GM21381 (cell line): ENCODE results near the gene PTPDC1.

Experiments used
- ATAC-seq: cut with Tn5 transposase; IDR thresholded peaks from one replicate; pipeline ENCODE4 v1.9.1; 2021; ENCODE audit warnings: mild to moderate bottlenecking, moderate library complexity; ENCODE audit not compliant: unreplicated experiment

PTPDC1 gene, protein sequence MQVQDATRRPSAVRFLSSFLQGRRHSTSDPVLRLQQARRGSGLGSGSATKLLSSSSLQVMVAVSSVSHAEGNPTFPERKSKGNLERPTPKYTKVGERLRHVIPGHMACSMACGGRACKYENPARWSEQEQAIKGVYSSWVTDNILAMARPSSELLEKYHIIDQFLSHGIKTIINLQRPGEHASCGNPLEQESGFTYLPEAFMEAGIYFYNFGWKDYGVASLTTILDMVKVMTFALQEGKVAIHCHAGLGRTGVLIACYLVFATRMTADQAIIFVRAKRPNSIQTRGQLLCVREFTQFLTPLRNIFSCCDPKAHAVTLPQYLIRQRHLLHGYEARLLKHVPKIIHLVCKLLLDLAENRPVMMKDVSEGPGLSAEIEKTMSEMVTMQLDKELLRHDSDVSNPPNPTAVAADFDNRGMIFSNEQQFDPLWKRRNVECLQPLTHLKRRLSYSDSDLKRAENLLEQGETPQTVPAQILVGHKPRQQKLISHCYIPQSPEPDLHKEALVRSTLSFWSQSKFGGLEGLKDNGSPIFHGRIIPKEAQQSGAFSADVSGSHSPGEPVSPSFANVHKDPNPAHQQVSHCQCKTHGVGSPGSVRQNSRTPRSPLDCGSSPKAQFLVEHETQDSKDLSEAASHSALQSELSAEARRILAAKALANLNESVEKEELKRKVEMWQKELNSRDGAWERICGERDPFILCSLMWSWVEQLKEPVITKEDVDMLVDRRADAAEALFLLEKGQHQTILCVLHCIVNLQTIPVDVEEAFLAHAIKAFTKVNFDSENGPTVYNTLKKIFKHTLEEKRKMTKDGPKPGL

DNA sequence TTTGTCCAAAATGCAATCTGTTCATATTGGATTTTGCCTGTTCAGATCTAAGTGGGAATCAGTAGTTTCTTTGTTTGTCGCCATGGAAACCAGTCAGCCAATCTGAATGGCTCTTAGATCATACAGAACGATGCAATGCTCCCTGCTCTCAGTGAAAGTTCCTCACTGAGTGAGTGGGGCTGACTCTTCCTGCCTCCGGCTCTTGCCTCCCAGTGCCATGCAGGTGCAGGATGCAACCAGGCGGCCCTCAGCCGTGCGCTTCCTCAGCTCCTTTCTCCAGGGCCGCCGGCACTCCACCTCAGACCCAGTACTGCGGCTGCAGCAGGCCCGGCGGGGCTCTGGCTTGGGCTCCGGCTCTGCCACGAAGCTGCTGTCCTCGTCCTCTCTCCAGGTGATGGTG is at the start of gene PTPDC1:
Gene PTPDC1, plus strand, starts transcription at position 151 of the 400 bp plus-strand sequence. Its CDS starts 67 bp downstream, at position 218.
- no peak for ATAC-seq

DNA sequence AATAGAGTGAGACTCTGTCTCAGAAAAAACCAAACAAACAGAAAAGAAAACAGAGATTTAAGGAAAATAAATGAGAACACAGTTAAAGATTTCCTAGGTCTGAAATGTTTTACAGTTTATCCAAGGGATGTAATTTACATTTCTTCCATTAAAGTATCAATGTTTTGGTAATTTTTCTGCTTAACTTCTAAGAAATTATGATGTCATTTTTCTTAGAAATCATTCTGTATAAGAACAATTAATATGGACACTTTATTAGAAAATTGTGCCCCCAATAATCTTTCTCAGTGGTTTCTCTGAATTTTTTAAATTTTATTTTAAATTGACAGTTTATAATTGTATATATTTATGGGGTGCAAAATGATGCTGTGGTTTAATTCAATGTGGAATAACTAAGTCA is 49.8 kb upstream of the PTPDC1 start:
- no peak for ATAC-seq

DNA sequence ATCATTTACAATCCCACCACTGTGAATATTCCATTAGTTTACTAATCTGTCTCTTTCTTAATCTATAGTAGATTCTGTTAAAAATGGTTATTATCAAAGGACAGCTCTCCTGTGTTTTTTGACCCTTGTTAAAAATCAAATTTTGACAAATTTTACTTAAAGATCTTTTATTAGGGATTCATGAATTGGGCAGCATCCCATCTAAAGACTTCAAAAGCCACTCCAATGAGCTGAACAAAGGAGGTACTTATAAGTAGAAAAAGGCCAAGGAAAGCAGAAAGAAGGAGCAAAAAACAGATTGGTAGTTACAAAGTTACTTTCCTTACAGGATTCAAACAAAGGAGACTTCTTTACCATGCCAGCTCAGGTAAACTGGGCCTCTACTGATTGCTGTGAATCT is 44.5 kb upstream of the PTPDC1 start:
- ATAC-seq, result no peak

DNA sequence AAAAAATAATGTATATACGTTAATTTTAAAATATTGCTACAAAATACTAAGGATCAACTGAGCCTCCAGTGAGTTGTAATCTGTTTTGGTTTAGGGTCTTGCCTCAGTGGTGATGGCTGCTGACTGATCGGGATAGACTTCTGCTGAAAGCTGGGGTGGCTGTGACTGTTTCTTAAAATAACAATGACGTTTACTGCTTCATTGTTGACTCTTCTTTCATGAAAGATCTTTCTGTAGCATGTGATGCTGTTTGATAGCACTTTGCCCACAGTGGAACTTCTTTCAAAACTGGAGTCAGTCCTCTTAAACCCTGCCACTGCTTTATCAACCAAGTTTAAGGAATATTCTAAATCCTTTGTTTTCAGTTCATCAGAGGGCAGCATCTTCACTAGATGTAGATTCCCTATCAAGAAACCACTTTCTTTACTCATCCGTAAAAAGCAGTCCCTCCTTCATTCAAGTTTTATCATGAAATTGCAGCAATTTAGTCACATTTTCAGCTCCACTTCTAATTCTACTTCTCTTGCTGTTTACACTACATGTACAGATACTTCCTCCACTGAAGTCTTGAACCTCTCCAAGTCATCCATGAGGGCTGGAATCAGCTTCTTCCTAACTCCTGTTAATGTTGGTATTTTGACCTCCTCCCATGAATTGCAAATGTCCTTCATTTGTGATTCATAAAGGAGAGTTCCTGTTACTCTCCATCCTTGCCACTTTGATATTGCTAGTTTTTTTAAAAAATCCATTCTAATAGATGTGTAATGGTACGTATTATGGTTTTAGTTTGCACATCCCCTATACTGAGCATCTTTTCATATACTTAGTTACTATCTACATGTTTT is 41.5 kb upstream of the PTPDC1 start:
- ATAC-seq, result no peak

DNA sequence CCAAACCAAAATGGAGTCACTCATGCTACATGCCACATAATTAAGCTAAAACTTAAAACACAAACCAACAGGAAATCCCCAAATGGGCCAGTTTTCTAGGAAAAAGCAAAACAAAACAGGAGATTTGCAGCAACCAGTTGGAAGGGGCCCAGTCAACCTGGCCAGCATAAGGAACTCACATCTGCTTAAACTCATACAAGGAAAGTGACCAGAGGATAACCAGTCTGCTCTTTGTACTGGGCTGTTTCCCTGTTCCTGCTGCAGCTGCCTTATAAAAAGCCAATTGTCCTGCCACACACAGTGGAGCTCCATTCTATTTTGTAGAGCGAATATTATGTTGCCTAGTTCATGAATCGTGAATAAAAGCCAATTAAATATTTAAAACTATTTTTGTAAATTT is 29.5 kb upstream of the PTPDC1 start:
- ATAC-seq, result no peak

DNA sequence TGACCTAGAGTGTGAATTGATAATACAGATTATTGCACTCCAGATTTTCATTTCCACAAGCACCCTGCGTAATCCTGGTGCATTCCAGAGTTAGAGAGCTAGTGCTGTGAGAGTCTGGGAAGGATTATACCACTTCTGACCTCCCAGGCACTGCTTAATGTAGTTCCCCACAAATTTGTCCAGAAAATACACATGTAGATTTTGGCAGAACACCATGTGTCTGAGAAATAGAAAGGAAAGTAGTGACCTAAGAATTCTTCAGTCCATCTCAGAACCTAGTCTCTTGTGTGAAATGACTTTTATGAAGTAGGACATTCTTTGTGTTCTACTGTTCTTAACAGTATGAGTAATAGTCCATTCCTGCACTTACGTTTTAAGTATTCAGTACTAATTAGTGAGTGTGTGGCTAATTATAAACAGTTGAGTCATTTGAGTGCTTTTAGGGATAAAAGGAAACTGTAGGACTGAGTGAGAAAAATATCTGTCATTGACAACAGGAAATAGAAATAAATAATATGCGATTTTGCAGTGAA is 27.8 kb upstream of the PTPDC1 start:
- no peak for ATAC-seq

DNA sequence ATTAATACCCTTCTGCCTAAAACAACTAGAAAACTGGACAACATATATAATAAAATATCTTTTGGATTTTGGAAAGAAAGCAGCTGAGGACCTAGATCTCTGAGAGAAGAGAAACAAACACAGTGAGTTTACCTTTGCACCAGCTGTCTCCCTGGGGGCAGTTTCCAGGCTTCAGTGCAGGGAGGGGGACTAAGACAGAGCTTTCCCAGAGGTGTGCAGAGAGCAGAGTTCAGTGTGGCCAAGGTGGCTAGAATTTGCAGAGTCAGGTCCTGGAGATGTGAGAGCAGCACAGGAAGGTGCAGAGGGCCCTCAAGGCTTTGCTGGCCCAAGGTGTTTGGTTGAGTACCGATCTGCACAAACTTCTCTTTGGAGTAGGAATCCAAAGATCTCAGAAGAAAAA is 26.3 kb upstream of the PTPDC1 start:
- no peak for ATAC-seq

DNA sequence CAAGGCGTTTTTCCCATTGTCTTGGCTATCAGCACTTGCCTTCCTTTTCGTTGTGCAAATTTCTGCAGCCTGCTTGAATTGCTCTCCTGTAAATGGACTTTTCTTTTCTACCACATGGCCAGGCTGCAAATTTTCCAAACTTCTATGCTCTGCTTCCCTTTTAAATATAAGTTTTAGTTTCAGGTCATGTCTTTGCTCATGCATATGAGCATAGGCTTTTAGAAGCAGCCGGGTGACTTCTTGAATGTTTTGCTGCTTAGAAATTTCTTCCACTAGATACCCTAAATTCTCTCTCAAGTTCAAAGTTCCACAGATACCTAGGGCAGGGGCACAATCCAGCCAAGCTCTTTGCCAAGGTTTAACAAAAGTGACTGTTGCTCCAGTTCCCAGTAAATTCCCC is 22.4 kb upstream of the PTPDC1 start:
- ATAC-seq, result no peak

DNA sequence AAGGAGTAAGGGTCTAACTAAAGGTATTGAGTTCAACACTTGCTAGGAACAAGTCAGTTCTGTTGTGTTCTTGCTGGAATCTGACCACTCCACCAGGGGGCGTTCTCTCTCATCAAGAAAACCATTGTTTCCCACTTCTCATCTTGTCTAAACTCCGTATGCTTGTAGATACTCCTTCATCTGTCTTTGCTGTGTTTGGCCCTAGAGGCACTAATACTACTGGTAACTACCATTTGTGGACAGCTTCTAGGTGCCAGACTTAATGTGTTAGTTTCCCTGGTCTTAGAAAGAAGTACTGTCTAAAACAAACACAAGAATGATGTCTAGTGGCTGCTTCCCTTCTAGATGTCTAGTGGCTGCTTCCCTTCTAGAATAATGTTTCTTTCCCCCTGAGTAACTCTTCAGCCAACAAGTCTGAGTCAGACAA is 18.7 kb upstream of the PTPDC1 start:
- no peak for ATAC-seq

DNA sequence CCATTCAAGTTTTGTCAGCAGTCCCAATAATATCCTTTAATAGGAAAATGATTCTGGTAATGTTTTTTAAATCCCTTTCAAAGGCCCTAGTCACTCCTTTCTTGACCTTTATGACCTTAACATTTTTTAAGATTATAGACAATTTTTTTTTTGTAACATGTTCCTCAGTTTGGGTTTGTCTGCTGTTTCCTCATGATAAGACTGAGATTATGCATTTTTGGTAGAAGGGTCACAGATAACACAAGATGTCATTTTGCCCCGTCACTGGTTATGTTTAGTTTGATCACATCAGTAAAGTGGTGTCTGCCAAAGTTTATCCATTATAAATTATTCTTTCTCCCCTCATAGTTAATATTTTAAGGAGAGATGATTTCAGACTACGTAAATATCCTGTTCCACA is 16.0 kb upstream of the PTPDC1 start:
- no peak for ATAC-seq

DNA sequence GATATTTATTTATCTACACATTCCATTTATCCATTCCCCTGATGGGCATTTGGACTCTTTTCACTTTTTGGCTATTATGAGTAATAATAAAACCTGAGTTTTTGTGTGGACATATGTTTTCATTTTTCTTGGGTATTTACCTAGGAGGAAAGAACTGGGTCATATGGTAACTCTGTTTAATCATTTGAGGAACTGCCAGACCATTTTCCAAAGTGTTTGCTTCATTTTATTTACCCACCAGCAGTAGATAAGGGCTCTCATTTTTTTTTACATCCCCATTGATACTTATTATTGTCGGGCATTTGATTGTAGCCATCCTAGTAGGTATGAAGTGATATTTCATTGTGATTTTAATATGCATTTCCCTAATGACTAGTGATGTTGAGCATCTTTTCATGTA is 7.7 kb upstream of the PTPDC1 start:
- ATAC-seq, result no peak

DNA sequence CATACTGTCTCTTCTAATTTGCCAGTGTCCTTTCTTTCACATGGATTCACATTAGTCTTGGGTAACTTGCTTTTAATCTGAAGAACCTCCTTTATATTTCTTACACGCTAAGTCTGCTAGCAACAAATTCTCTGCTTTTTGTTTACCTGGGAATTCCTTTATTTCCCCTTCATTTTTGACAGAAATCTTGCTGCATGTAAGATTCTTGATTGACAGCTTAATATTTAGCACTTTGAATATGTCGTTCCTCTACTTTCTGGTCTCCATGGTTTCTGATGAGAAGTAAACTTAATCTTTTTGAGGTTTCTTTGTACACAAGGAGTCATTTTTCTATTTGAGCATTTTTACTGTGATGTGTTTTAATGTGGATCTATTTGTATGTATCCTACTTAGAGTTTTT is 6.2 kb upstream of the PTPDC1 start:
- no peak for ATAC-seq

DNA sequence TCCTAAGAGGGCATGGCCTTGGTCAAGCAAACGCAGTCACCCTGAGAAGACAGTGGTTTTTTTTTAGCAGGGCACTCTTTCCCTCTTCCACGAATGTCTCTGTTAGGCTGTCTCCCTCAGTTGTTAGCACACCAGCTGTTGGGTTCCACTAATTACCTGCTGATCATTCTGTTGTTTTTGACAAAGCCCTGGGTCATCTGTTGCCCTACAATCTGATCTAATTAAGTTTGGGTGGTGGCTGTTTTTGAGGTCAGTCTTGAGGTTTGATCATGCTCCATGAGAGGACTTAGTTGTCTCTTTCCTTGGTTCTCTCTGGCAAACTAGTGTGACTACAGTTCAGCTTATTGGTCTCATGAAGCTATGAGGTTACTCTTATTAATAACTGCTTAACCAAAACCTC is 5.0 kb upstream of the PTPDC1 start:
- ATAC-seq, result no peak

DNA sequence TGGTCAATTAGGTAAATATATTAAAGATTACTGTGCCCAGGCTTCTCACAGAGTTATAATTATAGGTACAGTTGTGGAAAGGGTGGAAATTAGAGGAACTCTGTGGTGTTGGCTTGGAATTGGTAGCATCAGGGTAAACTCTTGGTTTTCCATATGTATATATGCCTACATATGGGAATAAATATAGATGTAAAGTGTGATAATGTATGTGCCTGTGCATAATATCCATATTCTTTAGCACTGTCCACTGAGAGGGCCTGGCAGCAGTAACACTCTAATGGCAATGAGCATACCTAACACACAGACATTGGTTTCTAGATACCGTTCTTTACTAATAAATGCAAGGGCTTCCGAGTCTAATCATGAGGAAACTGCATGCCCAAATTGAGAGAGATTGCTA is 4.0 kb upstream of the PTPDC1 start:
- ATAC-seq, result no peak

DNA sequence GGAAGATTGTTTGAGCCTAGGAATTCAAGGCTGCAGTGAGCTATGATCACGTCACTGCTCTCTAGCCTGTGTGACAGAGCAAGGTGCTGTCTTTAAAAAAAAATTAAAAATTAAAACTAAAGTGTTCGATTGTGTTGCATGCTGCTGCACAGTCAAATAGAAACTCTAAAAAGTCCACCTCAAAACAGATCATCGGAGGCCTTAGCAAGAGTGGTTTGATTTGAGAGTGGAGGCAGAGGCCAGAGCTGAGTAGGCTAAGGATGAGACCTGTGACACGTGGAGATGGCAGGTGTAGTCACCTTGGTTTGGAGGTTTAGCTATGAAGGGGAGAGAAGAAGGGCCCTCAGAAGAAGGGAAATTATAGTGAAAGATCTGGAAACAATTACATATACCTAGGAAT is 2.8 kb upstream of the PTPDC1 start:
- no peak for ATAC-seq

DNA sequence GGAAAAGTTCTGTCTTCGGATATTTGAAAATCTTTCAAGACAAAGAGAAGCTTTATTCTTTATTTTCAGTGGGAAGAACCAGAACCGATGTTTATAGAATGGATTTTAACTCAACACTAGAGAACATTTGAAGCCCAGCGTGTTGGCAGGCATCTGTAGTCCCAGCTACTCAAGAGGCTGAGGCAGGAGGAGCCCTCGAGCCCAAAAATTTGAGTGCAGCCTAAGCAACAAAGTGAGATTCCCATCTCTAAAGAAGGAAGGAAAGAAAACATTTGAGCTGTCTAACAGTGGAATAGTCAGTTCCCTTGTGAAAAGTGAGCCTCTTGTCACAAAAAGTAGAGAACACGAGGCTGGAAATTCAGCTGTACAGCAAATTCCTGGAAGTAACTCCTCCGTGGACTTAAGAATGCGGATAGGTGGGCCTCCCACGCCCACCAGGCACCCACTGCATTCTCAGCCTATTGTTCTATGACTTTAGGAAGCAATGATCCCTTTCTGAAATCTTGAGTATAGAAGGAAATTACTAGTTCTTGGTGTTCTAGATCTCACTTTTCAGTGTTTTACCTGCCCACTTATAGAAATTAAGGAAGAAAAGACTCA is 2.3 kb upstream of the PTPDC1 start:
- no peak for ATAC-seq

DNA sequence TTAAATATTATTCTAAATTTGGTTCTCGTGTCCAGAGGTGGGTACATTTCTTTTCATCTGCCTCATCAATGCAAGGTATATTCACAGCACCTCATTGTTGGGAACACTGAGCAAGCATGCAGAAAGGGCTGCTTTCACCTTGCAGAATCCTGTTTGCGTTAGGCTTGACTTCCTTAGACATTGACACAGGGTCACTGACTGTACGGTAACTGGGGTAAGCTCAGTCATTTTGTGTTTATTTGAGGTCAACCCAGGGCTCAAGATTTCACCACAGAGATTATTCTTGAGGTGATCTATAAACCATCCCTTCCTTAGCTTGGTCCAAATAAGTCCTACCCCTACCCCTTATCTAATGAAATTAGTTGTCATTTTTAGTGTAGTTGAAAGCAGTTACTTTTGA is 1.7 kb upstream of the PTPDC1 start:
- no peak for ATAC-seq

DNA sequence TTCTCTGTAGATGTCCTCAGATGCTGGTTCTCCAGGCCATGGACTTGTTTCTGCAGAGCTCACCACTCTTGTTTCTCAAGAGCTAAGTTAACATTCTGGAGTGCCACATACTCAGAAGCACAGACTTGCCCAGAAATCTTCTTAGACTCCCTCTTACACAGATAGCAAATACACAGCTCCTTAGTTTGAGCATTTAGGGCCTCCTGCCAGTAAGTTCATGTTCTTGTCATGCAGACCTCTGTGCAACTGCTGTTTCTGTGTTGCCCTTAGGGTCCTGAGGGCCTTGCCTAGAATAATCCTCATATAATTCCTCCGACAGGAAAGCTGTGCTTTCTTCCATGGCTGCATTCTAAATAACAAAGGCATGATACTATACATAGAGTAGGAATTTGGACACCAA is 1.3 kb upstream of the PTPDC1 start:
- ATAC-seq, result no peak

DNA sequence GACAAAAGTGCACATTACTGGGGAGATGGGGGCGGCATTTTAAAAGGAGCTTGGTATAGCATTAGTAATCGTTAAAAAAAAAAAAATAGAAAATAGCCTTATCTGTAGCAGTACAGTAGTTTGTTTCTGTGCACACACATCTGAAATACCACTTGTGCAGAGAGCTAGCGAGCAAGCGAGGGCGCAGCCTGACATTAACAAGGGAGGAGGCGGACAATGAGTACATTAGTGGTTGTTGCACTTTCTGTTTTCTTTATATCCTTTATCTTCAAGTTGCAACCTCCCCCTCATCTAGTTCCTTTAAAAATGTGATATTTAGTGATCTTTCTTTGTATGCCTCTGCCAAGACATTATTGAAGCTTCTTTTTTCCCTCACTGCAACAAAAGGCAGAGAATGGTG is 880 bp upstream of the PTPDC1 start:
- ATAC-seq, result no peak

DNA sequence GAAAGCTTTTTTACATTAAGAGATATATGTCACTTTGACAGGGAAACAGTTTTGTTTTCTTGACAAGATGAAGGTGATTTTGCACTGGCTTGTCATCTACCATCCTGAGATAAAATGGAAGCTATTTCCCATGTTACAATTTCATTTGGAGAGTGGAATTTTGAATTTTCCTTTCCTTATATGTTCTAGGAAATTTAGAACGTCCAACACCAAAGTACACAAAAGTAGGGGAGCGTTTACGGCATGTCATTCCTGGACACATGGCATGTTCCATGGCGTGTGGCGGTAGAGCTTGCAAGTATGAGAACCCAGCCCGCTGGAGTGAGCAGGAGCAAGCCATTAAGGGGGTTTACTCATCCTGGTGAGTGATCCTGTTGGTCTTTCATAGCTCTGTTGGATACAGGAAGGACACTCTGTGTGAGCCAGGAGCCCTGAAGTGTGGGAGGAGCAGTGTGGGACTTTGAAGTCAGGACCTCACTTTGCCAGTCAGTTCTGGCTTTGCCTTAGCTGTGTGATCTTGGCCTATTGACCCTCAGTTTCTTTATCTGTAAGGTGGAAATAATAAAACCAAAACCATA is 887 bp downstream of the PTPDC1 start:
- ATAC-seq, result no peak
